Central memory CD8-positive, alpha-beta T cell (primary cell): Measurements from ENCODE around the gene OR13H1.
"Not testable (repeated sequence)": the region's sequence is repeated elsewhere in the genome, so short reads cannot be mapped to it uniquely, and the experiment has no call there.

Experiments used
- ATAC-seq: fragments of 150-1000 bp; cut with Tn5 transposase; replicated peaks from 2 replicates; pipeline ENCODE4 v1.10.0; 2022; ENCODE audit warnings: mild to moderate bottlenecking, moderate FRiP score, moderate number of reproducible peaks; ENCODE audit not compliant: poor library complexity, severe bottlenecking; ENCODE audit errors: extremely low read depth
- DNase-seq, 2 donors: peaks; one replicate each; pipeline ENCODE4 v3.0.0; 2021; ENCODE audit warnings: low spot score in 2 of 2
- H3K27ac Mint-ChIP-seq: one replicate; pipeline ENCODE4 v1.8.0; 2022; ENCODE audit warnings: low read depth, mild to moderate bottlenecking, moderate library complexity, mixed read lengths
- H3K27me3 Mint-ChIP-seq: one replicate; pipeline ENCODE4 v1.8.0; 2022; ENCODE audit warnings: mixed read lengths
- H3K36me3 Mint-ChIP-seq: one replicate; pipeline ENCODE4 v1.8.0; 2022; ENCODE audit warnings: mild to moderate bottlenecking, moderate library complexity, mixed read lengths; ENCODE audit not compliant: insufficient read depth
- H3K4me1 Mint-ChIP-seq: one replicate; pipeline ENCODE4 v1.8.0; 2022; ENCODE audit warnings: mixed read lengths
- H3K4me3 Mint-ChIP-seq: one replicate; pipeline ENCODE4 v1.8.0; 2022; ENCODE audit warnings: mild to moderate bottlenecking, moderate library complexity, mixed read lengths
- H3K9me3 Mint-ChIP-seq: one replicate; pipeline ENCODE4 v1.8.0; 2022; ENCODE audit warnings: mixed read lengths

The OR13H1 gene

GRCh38 chrX:131577413-131577812 lies 33.5 kb downstream of the OR13H1 start:
- Mint-ChIP-seq H3K36me3 (no peaks in the 10 kb centered on the region), H3K9me3 (no peaks in the 10 kb centered on the region), H3K4me1 (no peaks in the 10 kb centered on the region), H3K27ac (no peak overlapping the region), H3K4me3 (no peak overlapping the region), H3K27me3 (no peaks in the 10 kb centered on the region)
- DNase-seq (no peak), ATAC-seq (no peak)

GRCh38 chrX:131577999-131578734 lies 34.3 kb downstream of the OR13H1 start:
- ATAC-seq (no peak), DNase-seq (no peak)
- Mint-ChIP-seq H3K27me3 (no peaks in the 10 kb centered on the region), H3K27ac (no peak overlapping the region), H3K4me3 (no peak overlapping the region), H3K36me3 (no peaks in the 10 kb centered on the region), H3K4me1 (no peaks in the 10 kb centered on the region), H3K9me3 (no peaks in the 10 kb centered on the region)

- H3K4me1 Mint-ChIP-seq, DNase-seq, H3K9me3 Mint-ChIP-seq, H3K27ac Mint-ChIP-seq, ATAC-seq, H3K36me3 Mint-ChIP-seq, H3K4me3 Mint-ChIP-seq, H3K27me3 Mint-ChIP-seq: not testable (repeated sequence)
Observed at GRCh38 chrX:131578735-131579367, 35.0 kb downstream of the OR13H1 start.

- ATAC-seq, result no peak
- no peak for DNase-seq
- Mint-ChIP-seq H3K4me3 (no peak overlapping the region), H3K36me3 (no peaks in the 10 kb centered on the region), H3K9me3 (no peaks in the 10 kb centered on the region), H3K27ac (no peak overlapping the region), H3K4me1 (no peaks in the 10 kb centered on the region), H3K27me3 (no peaks in the 10 kb centered on the region)
Observed at GRCh38 chrX:131588995-131589394, 45.1 kb downstream of the OR13H1 start.
